Stimulated activated CD8-positive, alpha-beta memory T cell treated with anti-CD3 and anti-CD28 coated beads, Interleukin-4, amount 100 ng/mL, for 48 hours (primary cell): ENCODE measurements around the gene SYCE1.
A peak's percentile ranks its signal among the peaks of the same experiment; 100 is the strongest.
"Not testable (repeated sequence)": the region's sequence is repeated elsewhere in the genome, so short reads cannot be mapped to it uniquely, and the experiment has no call there.

ENCODE experiments used
- DNase-seq: peaks from one replicate; pipeline ENCODE4 v3.0.0-alpha.2; 2020

SYCE1 gene

GRCh38 chr10:133555521-133555920 is 9.9 kb downstream of the SYCE1 start:
- DNase-seq: no peak

GRCh38 chr10:133554600-133554999 is 10.8 kb downstream of the SYCE1 start:
- no peak for DNase-seq

- no peak for DNase-seq
Measured at GRCh38 chr10:133544506-133544905, 20.9 kb downstream of the SYCE1 start.

GRCh38 chr10:133541441-133541975 is 23.9 kb downstream of the SYCE1 start:
- not testable (repeated sequence) for DNase-seq

- no peak for DNase-seq
Measured at GRCh38 chr10:133537546-133538545, 27.5 kb downstream of the SYCE1 start.

GRCh38 chr10:133536198-133536597 is 29.2 kb downstream of the SYCE1 start:
- DNase-seq: no peak

GRCh38 chr10:133534417-133534816 is 31.0 kb downstream of the SYCE1 start:
- DNase-seq: no peak

- DNase-seq: no peak
Measured at GRCh38 chr10:133532871-133533270, 32.5 kb downstream of the SYCE1 start.

- no peak for DNase-seq
Measured at GRCh38 chr10:133530506-133530905, 34.9 kb downstream of the SYCE1 start.

- no peak for DNase-seq
Measured at GRCh38 chr10:133529576-133529946, 35.8 kb downstream of the SYCE1 start.

- DNase-seq: no peak
Measured at GRCh38 chr10:133528845-133529575, 36.4 kb downstream of the SYCE1 start.

- DNase-seq: no peak
Measured at GRCh38 chr10:133528296-133528844, 37.0 kb downstream of the SYCE1 start.

GRCh38 chr10:133527771-133528271 is 37.6 kb downstream of the SYCE1 start:
- no peak for DNase-seq

GRCh38 chr10:133526957-133527588 is 38.3 kb downstream of the SYCE1 start, which contains the start of gene CYP2E1:
TSS of gene CYP2E1 (plus strand) at chr10:133527363. CDS start at chr10:133527396, 33 bp downstream.
- DNase-seq: no peak

- DNase-seq: no peak
Measured at GRCh38 chr10:133525444-133525843, 39.9 kb downstream of the SYCE1 start.

GRCh38 chr10:133523631-133524203 is 41.7 kb downstream of the SYCE1 start:
- no peak for DNase-seq

- peak; percentile 99 for DNase-seq
Measured at GRCh38 chr10:133520193-133520738, 45.1 kb downstream of the SYCE1 start.

- not testable (repeated sequence) for DNase-seq
Measured at GRCh38 chr10:133518517-133518916, 46.9 kb downstream of the SYCE1 start.

GRCh38 chr10:133516057-133516456 is 49.3 kb downstream of the SYCE1 start:
- DNase-seq: no peak

- DNase-seq: no peak
Measured at GRCh38 chr10:133515471-133515870, 49.9 kb downstream of the SYCE1 start.

- no peak for DNase-seq
Measured at GRCh38 chr10:133511907-133512528, 53.4 kb downstream of the SYCE1 start.
